HFF-Myc (cell line): ENCODE results near the gene CHST3.
A peak's percentile ranks its signal among the peaks of the same experiment; 100 is the strongest.

Experiments
- DNase-seq: peaks from one replicate; pipeline ENCODE4 v3.0.0-alpha.2; 2011; ENCODE audit warnings: low read depth; ENCODE audit errors: extremely low read depth
- H3K4me3 ChIP-seq: replicated peaks from 2 replicates; pipeline ENCODE4 v1.5.1; 2011; ENCODE audit warnings: low read depth, mild to moderate bottlenecking, control low read depth, low read length
- CTCF ChIP-seq: IDR thresholded peaks from 2 replicates; pipeline ENCODE4 v1.5.1; 2012; ENCODE audit warnings: mild to moderate bottlenecking, low read depth, low read length, control low read depth; ENCODE audit errors: missing control alignments

Gene CHST3

DNA sequence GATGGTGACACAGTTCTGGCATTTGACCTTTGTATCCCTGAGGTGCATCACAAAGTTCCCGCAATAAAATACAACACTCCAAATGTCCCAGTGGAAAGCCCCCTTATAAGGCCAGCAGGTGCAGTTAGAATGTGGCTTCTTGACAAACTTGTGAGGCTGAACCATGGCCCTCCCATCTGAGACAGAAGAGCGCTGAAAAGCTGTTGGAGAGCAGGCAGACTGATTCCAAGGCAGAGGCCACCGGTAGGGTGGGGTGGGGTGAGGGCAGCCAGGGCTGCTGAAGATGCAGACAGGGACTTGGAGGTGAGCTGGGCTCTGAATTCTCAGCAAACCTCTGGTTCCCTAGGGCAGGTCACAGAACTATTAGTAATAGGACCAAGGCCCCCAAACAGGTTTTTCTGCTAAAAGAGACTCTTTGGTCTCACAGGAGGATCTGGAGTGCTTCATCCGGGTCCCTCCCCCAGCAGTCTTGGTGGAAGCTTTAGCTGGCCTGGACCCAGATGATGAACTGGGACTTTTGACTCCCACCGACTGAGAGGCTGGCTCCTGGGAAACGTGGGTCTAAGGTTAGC is 15.6 kb upstream of the CHST3 start:
- H3K4me3 ChIP-seq, result no peak overlapping the region
- no peak for TF ChIP-seq CTCF
- no peak for DNase-seq

GRCh38 chr10:71950683-71951082 is 13.5 kb upstream of the CHST3 start:
- H3K4me3 ChIP-seq, result no peak overlapping the region
- no peak for DNase-seq
- TF ChIP-seq CTCF, result no peak

DNA sequence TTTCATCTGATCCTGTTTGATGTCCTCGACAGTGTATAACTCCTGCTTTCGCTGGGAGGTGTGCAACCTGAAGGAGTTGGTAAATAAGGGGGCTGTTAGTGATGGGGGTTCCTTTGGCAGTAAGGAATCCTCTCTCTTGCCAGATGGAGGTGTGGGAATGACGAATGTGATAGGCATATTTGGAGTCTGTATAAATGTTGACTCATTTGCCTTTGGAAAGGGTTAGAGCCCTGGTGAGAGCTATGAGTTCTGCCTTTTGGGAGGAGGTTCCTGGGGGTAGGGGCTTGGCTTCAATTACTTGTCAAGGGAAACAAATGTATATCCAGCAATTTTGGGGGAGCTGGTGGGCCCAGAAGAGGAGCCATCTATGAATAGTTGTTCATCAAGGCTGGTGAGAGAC is 11.4 kb upstream of the CHST3 start:
- DNase-seq, result no peak
- no peak for TF ChIP-seq CTCF
- no peak overlapping the region for H3K4me3 ChIP-seq

DNA sequence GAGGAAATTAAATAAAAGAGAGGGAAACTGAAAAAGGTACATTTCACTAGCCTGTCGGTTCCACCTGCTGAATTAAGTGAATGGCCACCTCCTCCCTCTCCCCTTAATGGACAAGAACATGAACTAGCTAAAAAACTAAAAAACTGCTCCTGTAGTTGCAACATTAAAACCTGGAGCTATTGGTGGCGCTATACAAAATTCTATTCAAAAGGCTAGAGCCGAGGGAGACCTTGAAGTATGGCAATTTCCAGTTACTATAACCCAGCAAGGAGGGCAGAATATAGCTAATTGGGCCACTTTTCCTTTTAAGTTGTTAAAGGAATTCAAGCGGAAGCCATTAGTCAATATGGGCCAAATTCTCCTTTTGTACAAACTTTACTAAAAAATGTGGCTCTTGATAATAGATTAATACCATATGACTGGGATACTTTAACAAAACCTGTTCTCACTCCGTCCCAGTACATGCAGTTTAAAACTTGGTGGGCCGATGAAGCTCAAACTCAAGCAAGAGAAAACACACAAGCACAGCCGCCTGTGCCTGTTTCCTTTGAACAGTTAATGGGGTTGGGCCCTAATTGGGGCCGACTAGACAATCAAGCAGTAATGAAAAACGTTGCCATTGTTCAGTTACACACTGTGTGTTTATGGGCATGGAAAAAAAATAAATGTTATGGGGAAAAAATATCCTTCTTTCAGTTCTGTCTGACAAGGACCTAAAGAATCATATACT is 6.5 kb upstream of the CHST3 start:
- DNase-seq, result no peak
- H3K4me3 ChIP-seq, result no peak overlapping the region
- peak; percentile 24 for TF ChIP-seq CTCF

DNA sequence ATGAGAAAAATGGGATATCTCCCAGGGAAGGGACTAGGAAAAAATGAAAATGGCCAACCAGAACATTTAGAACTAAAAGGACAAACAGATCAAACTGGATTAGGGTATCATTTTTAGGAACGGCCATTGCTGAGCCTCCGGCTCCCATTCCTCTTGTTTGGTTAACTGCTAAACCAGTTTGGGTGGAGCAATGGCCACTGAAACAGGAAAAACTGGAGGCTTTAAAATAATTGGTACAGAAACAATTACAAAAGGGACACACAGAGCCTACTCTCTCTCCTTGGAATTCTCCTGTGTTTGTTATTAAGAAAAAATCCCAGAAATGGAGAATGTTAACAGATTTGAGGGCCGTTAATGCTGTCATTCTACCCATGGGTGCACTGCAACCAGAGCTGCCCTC is 4.7 kb upstream of the CHST3 start:
- H3K4me3 ChIP-seq, result no peak overlapping the region
- DNase-seq, result no peak
- no peak for TF ChIP-seq CTCF

DNA sequence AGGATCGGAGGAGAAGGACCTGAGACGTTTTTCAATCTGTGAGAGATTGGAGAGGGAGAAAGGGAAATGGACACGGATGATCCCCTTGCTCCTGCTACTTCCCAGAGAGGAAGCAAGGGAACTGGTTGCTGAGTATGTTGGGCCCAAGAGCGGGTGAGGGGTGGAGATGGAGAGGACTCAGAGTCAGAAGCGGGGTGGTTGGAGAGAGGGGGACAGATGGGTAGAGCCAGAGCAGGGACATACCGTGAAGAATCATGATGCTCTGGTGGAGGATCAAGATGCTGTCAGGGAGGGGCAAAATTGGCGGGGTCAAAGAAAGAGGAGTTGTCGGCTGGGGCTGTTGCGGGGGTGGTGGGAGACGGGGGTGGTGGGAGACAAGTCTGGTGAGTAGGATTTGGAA is 2.4 kb upstream of the CHST3 start:
- no peak for TF ChIP-seq CTCF
- no peak for DNase-seq
- H3K4me3 ChIP-seq, result no peak overlapping the region
